Measurements from ENCODE around the gene STRN.

DNA sequence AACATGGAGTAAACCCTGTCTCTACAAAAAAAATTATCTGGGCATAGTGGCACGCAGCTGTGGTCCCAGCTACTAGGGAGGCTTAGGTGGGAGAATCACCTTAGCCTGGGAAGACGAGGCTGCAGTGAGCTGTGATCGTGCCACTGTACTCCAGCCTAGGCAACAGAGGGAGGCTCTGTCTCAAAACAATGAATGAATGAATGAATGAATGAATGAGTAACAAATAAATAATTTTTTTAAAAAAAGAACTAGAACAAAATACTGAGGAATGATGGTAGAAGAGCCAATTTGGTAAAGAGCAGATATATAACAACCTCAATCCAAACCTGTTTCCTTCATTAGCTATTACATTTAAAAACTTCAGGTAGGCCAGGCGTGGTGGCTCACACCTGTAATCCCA lies 60.1 kb downstream of the STRN start:
- TF ChIP-seq ARNTL (CRISPR knock-in tag; IDR thresholded peaks at IDR 0.05; ENCODE audit: borderline replicate concordance, low read depth) (no peak), ZNF565 (CRISPR knock-in tag; conservative IDR thresholded peaks at IDR 0.05; ENCODE audit: low read depth) (no peak), ESRRG (CRISPR knock-in tag; IDR thresholded peaks at IDR 0.05) (no peak), ZNF8 (CRISPR knock-in tag; IDR thresholded peaks at IDR 0.05) (no peak), TCF4 (CRISPR knock-in tag; IDR thresholded peaks at IDR 0.05; ENCODE audit: borderline replicate concordance) (no peak), TOX (CRISPR knock-in tag; IDR thresholded peaks at IDR 0.05; ENCODE audit: borderline replicate concordance) (no peak), ISL1 (CRISPR knock-in tag; IDR thresholded peaks at IDR 0.05) (no peak), CSDC2 (CRISPR knock-in tag; IDR thresholded peaks at IDR 0.05) (no peak), SNAI2 (CRISPR knock-in tag; IDR thresholded peaks at IDR 0.05) (no peak), GLIS3 (CRISPR knock-in tag; IDR thresholded peaks at IDR 0.05) (no peak), ZFP3 (CRISPR knock-in tag; IDR thresholded peaks at IDR 0.05) (no peak)
- TF ChIP-seq, protein P1, sequence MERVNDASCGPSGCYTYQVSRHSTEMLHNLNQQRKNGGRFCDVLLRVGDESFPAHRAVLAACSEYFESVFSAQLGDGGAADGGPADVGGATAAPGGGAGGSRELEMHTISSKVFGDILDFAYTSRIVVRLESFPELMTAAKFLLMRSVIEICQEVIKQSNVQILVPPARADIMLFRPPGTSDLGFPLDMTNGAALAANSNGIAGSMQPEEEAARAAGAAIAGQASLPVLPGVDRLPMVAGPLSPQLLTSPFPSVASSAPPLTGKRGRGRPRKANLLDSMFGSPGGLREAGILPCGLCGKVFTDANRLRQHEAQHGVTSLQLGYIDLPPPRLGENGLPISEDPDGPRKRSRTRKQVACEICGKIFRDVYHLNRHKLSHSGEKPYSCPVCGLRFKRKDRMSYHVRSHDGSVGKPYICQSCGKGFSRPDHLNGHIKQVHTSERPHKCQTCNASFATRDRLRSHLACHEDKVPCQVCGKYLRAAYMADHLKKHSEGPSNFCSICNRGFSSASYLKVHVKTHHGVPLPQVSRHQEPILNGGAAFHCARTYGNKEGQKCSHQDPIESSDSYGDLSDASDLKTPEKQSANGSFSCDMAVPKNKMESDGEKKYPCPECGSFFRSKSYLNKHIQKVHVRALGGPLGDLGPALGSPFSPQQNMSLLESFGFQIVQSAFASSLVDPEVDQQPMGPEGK (CRISPR knock-in tag; IDR thresholded peaks at IDR 0.05; ENCODE audit: borderline replicate concordance) = no peak
- TF ChIP-seq, protein P2, sequence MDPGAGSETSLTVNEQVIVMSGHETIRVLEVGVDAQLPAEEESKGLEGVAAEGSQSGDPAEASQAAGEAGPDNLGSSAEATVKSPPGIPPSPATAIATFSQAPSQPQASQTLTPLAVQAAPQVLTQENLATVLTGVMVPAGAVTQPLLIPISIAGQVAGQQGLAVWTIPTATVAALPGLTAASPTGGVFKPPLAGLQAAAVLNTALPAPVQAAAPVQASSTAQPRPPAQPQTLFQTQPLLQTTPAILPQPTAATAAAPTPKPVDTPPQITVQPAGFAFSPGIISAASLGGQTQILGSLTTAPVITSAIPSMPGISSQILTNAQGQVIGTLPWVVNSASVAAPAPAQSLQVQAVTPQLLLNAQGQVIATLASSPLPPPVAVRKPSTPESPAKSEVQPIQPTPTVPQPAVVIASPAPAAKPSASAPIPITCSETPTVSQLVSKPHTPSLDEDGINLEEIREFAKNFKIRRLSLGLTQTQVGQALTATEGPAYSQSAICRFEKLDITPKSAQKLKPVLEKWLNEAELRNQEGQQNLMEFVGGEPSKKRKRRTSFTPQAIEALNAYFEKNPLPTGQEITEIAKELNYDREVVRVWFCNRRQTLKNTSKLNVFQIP (CRISPR knock-in tag; IDR thresholded peaks at IDR 0.05; ENCODE audit: borderline replicate concordance, low read depth) = no peak
- TF ChIP-seq, protein P3, sequence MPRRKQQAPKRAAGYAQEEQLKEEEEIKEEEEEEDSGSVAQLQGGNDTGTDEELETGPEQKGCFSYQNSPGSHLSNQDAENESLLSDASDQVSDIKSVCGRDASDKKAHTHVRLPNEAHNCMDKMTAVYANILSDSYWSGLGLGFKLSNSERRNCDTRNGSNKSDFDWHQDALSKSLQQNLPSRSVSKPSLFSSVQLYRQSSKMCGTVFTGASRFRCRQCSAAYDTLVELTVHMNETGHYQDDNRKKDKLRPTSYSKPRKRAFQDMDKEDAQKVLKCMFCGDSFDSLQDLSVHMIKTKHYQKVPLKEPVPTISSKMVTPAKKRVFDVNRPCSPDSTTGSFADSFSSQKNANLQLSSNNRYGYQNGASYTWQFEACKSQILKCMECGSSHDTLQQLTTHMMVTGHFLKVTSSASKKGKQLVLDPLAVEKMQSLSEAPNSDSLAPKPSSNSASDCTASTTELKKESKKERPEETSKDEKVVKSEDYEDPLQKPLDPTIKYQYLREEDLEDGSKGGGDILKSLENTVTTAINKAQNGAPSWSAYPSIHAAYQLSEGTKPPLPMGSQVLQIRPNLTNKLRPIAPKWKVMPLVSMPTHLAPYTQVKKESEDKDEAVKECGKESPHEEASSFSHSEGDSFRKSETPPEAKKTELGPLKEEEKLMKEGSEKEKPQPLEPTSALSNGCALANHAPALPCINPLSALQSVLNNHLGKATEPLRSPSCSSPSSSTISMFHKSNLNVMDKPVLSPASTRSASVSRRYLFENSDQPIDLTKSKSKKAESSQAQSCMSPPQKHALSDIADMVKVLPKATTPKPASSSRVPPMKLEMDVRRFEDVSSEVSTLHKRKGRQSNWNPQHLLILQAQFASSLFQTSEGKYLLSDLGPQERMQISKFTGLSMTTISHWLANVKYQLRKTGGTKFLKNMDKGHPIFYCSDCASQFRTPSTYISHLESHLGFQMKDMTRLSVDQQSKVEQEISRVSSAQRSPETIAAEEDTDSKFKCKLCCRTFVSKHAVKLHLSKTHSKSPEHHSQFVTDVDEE (CRISPR knock-in tag; IDR thresholded peaks at IDR 0.05) = no peak
